Endothelial cell of umbilical vein (primary cell): ENCODE results near the gene C3orf80.

ENCODE experiments used
- CTCF ChIP-seq, 2 donors: IDR thresholded peaks; 1 replicate in 1 of 2; 2 replicates in 1 of 2; pipeline ENCODE4 v1.5.1; 2011; ENCODE audit warnings: low read length in 2 of 2, mild to moderate bottlenecking in 2 of 2, moderate library complexity in 2 of 2, control low read depth in 1 of 2, inconsistent platforms in 1 of 2, low read depth in 1 of 2; ENCODE audit not compliant: insufficient read depth in 1 of 2; ENCODE audit errors: extremely low read depth in 1 of 2
- EZH2 ChIP-seq: IDR thresholded peaks from 2 replicates; pipeline ENCODE4 v1.6.1; 2012; ENCODE audit warnings: borderline replicate concordance, low read depth, mild to moderate bottlenecking, moderate library complexity, low read length, inconsistent platforms; ENCODE audit not compliant: severe bottlenecking
- FOS ChIP-seq: IDR thresholded peaks from 2 replicates; pipeline ENCODE4 v1.6.1; 2011; ENCODE audit warnings: mild to moderate bottlenecking, low read length, moderate library complexity, borderline replicate concordance; ENCODE audit not compliant: insufficient read depth
- JUN ChIP-seq: IDR thresholded peaks from 2 replicates; pipeline ENCODE4 v1.6.1; 2011; ENCODE audit warnings: borderline replicate concordance, low read depth; ENCODE audit not compliant: insufficient read length, insufficient read depth
- POLR2A ChIP-seq: IDR thresholded peaks from 2 replicates; pipeline ENCODE4 v1.6.1; 2012; ENCODE audit warnings: low read depth, mild to moderate bottlenecking, control low read depth, low read length
- POLR2AphosphoS5 ChIP-seq: IDR thresholded peaks from 2 replicates; pipeline ENCODE4 v1.6.1; 2012; ENCODE audit warnings: low read depth, mild to moderate bottlenecking, control low read depth, low read length, moderate library complexity; ENCODE audit not compliant: insufficient read depth

- no peak for TF ChIP-seq POLR2AphosphoS5
- TF ChIP-seq FOS = no peak
- TF ChIP-seq POLR2A = no peak
- TF ChIP-seq CTCF (IDR thresholded peaks at IDR 0.05; ENCODE audit: extremely low read depth in 1 of 2, insufficient read depth in 1 of 2, low read depth in 1 of 2, low read length in 2 of 2) = no peak
- TF ChIP-seq JUN = no peak
- TF ChIP-seq EZH2 = no peak
These were observed 37.9 kb upstream of the C3orf80 start for GRCh38 chr3:160187288-160187687.
